Measurements from ENCODE around the gene ZNF761. TPM values are rescaled to one million over a fixed set of nuclear protein-coding genes. Genes with fewer than 3 reads are reported as not detected.

ZNF761 gene
- total RNA-seq, 1 experiment from 2014 or later, result 15.8 TPM

GRCh38 chr19:53506728-53507127 is 74.9 kb downstream of the ZNF761 start:
- Histone ChIP-seq H3F3A (ENCODE audit: low read length, unreplicated experiment) (no peaks in the 10 kb centered on the region), H3K4me3 (ENCODE audit: low read length) (no peak overlapping the region), H3K27me3 (ENCODE audit: low read length) (no peaks in the 10 kb centered on the region), H3K4me1 (ENCODE audit: insufficient read depth, low read length) (no peaks in the 10 kb centered on the region), H3K27ac (ENCODE audit: low read length) (no peak overlapping the region), H2AFZ (ENCODE audit: low read length) (no peak overlapping the region), H3K9me3 (ENCODE audit: low read length) (peaks cover 4% of the 10 kb centered on the region; the same call in 1 of the 2 replicates), H3K79me2 (ENCODE audit: low read length) (no peaks in the 10 kb centered on the region), H3K9ac (ENCODE audit: low read length) (no peak overlapping the region), H4K20me1 (ENCODE audit: low read length) (no peaks in the 10 kb centered on the region), H3K9me2 (replicated peaks; ENCODE audit: low read length) (no peaks in the 10 kb centered on the region), H3K4me2 (ENCODE audit: low read length) (no peak overlapping the region), H3K36me3 (ENCODE audit: low read depth, low read length) (no peaks in the 10 kb centered on the region)
- CTCF ChIA-PET, result no interaction called here
- TF ChIP-seq EZH2 (IDR thresholded peaks at IDR 0.05; ENCODE audit: low read length, unreplicated experiment) (no peak), CTCF (conservative IDR thresholded peaks at IDR 0.05; ENCODE audit: low read depth, low read length) (no peak), EZH2phosphoT487 (IDR thresholded peaks at IDR 0.05; ENCODE audit: borderline replicate concordance, low read length) (no peak)
- ATAC-seq (no peak), DNase-seq (no peak)
- no TSS peak for BruUV-seq (replicated peaks)
- POLR2A ChIA-PET (ENCODE audit: unreplicated experiment), result no interaction called here
- intact Hi-C loops (cut with micrococcal nuclease), result loop anchor here (10.0 kb wide), 1 partner anchor 238 kb away; no protein-coding TSS in a partner anchor

Other genes with a start within 250 kb of the ZNF761 start
- gene ZNF665, start 238.6 kb upstream of the ZNF761 start, total RNA-seq (2014; rRNA removed), result 0.77 and 0.81 TPM in 2 replicates
- 8.0 and 14.1 TPM in 2 replicates for gene ZNF677, start 177.1 kb upstream of the ZNF761 start, total RNA-seq (2014; rRNA removed)
- gene VN1R2, start 173.7 kb upstream of the ZNF761 start, total RNA-seq (2014; rRNA removed), result not detected in 2 replicates
- not detected in 2 replicates for gene VN1R4, start 164.3 kb upstream of the ZNF761 start, total RNA-seq (2014; rRNA removed)
- 4.4 and 6.6 TPM in 2 replicates for gene ZNF845, start 98.2 kb upstream of the ZNF761 start, total RNA-seq (2014; rRNA removed)
- 13.1 and 25.6 TPM in 2 replicates for gene ZNF525, start 66.3 kb upstream of the ZNF761 start, total RNA-seq (2014; rRNA removed)
- 9.6 and 11.4 TPM in 2 replicates for gene ZNF765, start 36.8 kb upstream of the ZNF761 start, total RNA-seq (2014; rRNA removed)
- gene ZNF813, start 35.7 kb downstream of the ZNF761 start, total RNA-seq (2014; rRNA removed), result 3.5 and 4.4 TPM in 2 replicates
- 28.0 and 32.5 TPM in 2 replicates for gene ZNF331, start 106.2 kb downstream of the ZNF761 start, total RNA-seq (2014; rRNA removed)
- not detected in 2 replicates for gene DPRX, start 200.0 kb downstream of the ZNF761 start, total RNA-seq (2014; rRNA removed)